Measurements from ENCODE around the gene ZNF540. TPM values are rescaled to one million over a fixed set of nuclear protein-coding genes. Genes with fewer than 3 reads are reported as not detected.
"Not testable (repeated sequence)": the region's sequence is repeated elsewhere in the genome, so short reads cannot be mapped to it uniquely, and the experiment has no call there.

Gene ZNF540
- total RNA-seq, 3 donors from 2014 or later: 1.8 to 9.7 (median 6.6) TPM

GRCh38 chr19:37654118-37654517 lies 59.4 kb downstream of the ZNF540 start:
- DNase-seq (ENCODE audit: low spot score in 2 of 2): no peak
- H3K4me3 ChIP-seq: peak overlapping the region; percentile 56 to 90 (median 77)
- H3K27ac ChIP-seq: peak overlapping the region; percentile 92 to 96
- TF ChIP-seq POLR2A (IDR thresholded peaks at IDR 0.05) (no peak), CTCF (IDR thresholded peaks at IDR 0.05) (no peak), POLR2AphosphoS5 (IDR thresholded peaks at IDR 0.05) (no peak)
- no peaks in the 10 kb centered on the region for H3K36me3 ChIP-seq
- H3K9me3 ChIP-seq: peaks cover 0 to 14% of the 10 kb centered on the region in 2 donors
- no peaks in the 10 kb centered on the region for H3K4me1 ChIP-seq
- H3K27me3 ChIP-seq: no peaks in the 10 kb centered on the region
- intact Hi-C loops (cut with DNase I; ENCODE audit: low total_unique reads): no loop called here

GRCh38 chr19:37654629-37655300 lies 60.1 kb downstream of the ZNF540 start:
- peak overlapping the region; percentile 56 to 90 (median 77) for H3K4me3 ChIP-seq
- no peaks in the 10 kb centered on the region for H3K27me3 ChIP-seq
- intact Hi-C loops (cut with DNase I; ENCODE audit: low total_unique reads): no loop called here
- H3K9me3 ChIP-seq: peaks cover 0 to 10% of the 10 kb centered on the region in 2 donors
- no peaks in the 10 kb centered on the region for H3K4me1 ChIP-seq
- H3K36me3 ChIP-seq: no peaks in the 10 kb centered on the region
- DNase-seq (ENCODE audit: low spot score in 2 of 2): peak in 1 of 2 donors; percentile 20
- TF ChIP-seq CTCF (IDR thresholded peaks at IDR 0.05) (no peak), POLR2AphosphoS5 (IDR thresholded peaks at IDR 0.05) (peak in 1 of 3 donors; percentile 7), POLR2A (IDR thresholded peaks at IDR 0.05) (no peak)
- peak overlapping the region; percentile 92 to 96 for H3K27ac ChIP-seq

- Histone ChIP-seq H3K4me3 (peak within 1 kb of the TSS; percentile 56 to 90 (median 77)), H3K36me3 (no peaks in the 10 kb centered on the region), H3K9me3 (peaks cover 0 to 7% of the 10 kb centered on the region in 2 donors), H3K4me1 (no peaks in the 10 kb centered on the region), H3K27ac (peak within 1 kb of the TSS; percentile 92 to 96), H3K27me3 (no peaks in the 10 kb centered on the region)
- intact Hi-C loops (cut with DNase I; ENCODE audit: low total_unique reads): no loop called here
- TF ChIP-seq CTCF (IDR thresholded peaks at IDR 0.05) (no peak), POLR2AphosphoS5 (IDR thresholded peaks at IDR 0.05) (peak in 1 of 3 donors; percentile 3), POLR2A (IDR thresholded peaks at IDR 0.05) (peak; percentile 38)
- peak; percentile 62 to 86 for DNase-seq (ENCODE audit: low spot score in 2 of 2)
Measured at GRCh38 chr19:37655301-37655688, 60.6 kb downstream of the ZNF540 start, which contains the start of gene ZFP30. TSS of gene ZFP30 (minus strand) at chr19:37655465. CDS start at chr19:37647822, 7,643 bp downstream.

GRCh38 chr19:37655689-37656371 lies 61.2 kb downstream of the ZNF540 start:
- TF ChIP-seq POLR2A (IDR thresholded peaks at IDR 0.05) (peak; percentile 11), CTCF (IDR thresholded peaks at IDR 0.05) (no peak), POLR2AphosphoS5 (IDR thresholded peaks at IDR 0.05) (peak in 2 of 3 donors; percentile 30 to 38)
- H3K36me3 ChIP-seq: no peaks in the 10 kb centered on the region
- H3K27ac ChIP-seq: peak overlapping the region; percentile 92 to 96
- no peaks in the 10 kb centered on the region for H3K27me3 ChIP-seq
- H3K4me1 ChIP-seq: no peaks in the 10 kb centered on the region
- H3K9me3 ChIP-seq: peaks cover 0 to 4% of the 10 kb centered on the region in 2 donors
- intact Hi-C loops (cut with DNase I; ENCODE audit: low total_unique reads): no loop called here
- peak overlapping the region; percentile 56 to 90 (median 77) for H3K4me3 ChIP-seq
- DNase-seq (ENCODE audit: low spot score in 2 of 2): peak; percentile 61 to 78

GRCh38 chr19:37657157-37657556 lies 62.5 kb downstream of the ZNF540 start:
- DNase-seq (ENCODE audit: low spot score in 2 of 2); H3K4me3 ChIP-seq; H3K4me1 ChIP-seq; H3K36me3 ChIP-seq; H3K27ac ChIP-seq; H3K27me3 ChIP-seq; intact Hi-C loops (cut with DNase I; ENCODE audit: low total_unique reads): not testable (repeated sequence)
- H3K9me3 ChIP-seq: peaks cover 0 to 13% of the 10 kb centered on the region in 2 donors

Other genes starting within 250 kb of the ZNF540 start
- 10 to 100 TPM in 1 of 3 donors, 1 to 10 TPM in 2; 6.7 to 14.2 (median 9.5) TPM for gene ZNF527, start 223.8 kb upstream of the ZNF540 start, total RNA-seq
- 1 to 10 TPM; 6.9 to 9.1 (median 8.2) TPM for gene ZNF569, start 127.4 kb upstream of the ZNF540 start, total RNA-seq
- gene ZNF570, start 125.5 kb upstream of the ZNF540 start, total RNA-seq: 10 to 100 TPM in 2 of 3 donors, 1 to 10 TPM in 1; 4.5 to 10.8 (median 10.2) TPM
- gene ZNF793, start 87.9 kb upstream of the ZNF540 start, total RNA-seq: 10 to 100 TPM in 1 of 3 donors, 1 to 10 TPM in 2; 1.3 to 10.2 (median 7.2) TPM
- 10 to 100 TPM in 1 of 3 donors, 1 to 10 TPM in 2; 5.3 to 12.6 (median 9.2) TPM for gene ZNF571, start 84 bp upstream of the ZNF540 start, total RNA-seq
- gene ZFP30, start 60.6 kb downstream of the ZNF540 start, total RNA-seq: 10 to 100 TPM in 2 of 3 donors, 1 to 10 TPM in 1; 4.8 to 18.1 (median 11.1) TPM
- 1 to 10 TPM; 1.4 to 8.5 (median 5.6) TPM for gene ZNF607, start 124.9 kb downstream of the ZNF540 start, total RNA-seq
- gene ZNF573, start 184.7 kb downstream of the ZNF540 start, total RNA-seq: 10 to 100 TPM in 2 of 3 donors, 1 to 10 TPM in 1; 6.2 to 16.7 (median 11.6) TPM

All from breast epithelium (tissue), 4 donors.